GM10266 (cell line): ENCODE data around the gene FAIM2.

ENCODE experiments used
- DNase-seq: peaks from one replicate; pipeline ENCODE4 v3.0.0; 2012; ENCODE audit errors: extremely low spot score
- CTCF ChIP-seq: IDR thresholded peaks from 2 replicates; pipeline ENCODE4 v1.5.1; 2012; ENCODE audit warnings: mild to moderate bottlenecking, low read depth; ENCODE audit not compliant: control insufficient read depth, insufficient read depth; ENCODE audit errors: missing control alignments

The FAIM2 gene

GRCh38 chr12:49943625-49943960 lies 39.9 kb upstream of the FAIM2 start:
- no peak for TF ChIP-seq CTCF
- no peak for DNase-seq

GRCh38 chr12:49942921-49943624 lies 39.4 kb upstream of the FAIM2 start:
- no peak for TF ChIP-seq CTCF
- no peak for DNase-seq

DNA sequence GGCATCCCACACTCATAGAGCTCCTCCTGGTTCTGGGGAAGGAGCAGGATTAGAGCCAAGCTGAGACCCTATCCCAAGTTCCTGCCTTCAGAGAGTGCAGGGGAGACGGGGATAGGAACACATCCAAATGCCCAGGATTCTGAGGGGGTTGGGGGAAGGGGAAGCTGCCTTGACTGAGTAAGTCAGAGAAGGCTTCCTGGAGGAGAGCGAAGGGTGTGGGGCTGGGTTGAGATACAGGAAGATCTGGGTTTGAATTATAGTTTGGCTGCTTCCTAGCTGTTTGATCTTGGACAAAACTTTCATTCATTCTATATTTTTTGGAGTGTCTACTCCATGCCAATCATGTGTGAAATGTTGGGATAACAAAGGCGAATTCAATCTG lies 38.8 kb upstream of the FAIM2 start:
- no peak for TF ChIP-seq CTCF
- no peak for DNase-seq

GRCh38 chr12:49941556-49942511 lies 38.1 kb upstream of the FAIM2 start:
- DNase-seq: no peak
- no peak for TF ChIP-seq CTCF

- no peak for TF ChIP-seq CTCF
- DNase-seq: no peak
These were observed 36.0 kb upstream of the FAIM2 start for GRCh38 chr12:49939707-49940106.

DNA sequence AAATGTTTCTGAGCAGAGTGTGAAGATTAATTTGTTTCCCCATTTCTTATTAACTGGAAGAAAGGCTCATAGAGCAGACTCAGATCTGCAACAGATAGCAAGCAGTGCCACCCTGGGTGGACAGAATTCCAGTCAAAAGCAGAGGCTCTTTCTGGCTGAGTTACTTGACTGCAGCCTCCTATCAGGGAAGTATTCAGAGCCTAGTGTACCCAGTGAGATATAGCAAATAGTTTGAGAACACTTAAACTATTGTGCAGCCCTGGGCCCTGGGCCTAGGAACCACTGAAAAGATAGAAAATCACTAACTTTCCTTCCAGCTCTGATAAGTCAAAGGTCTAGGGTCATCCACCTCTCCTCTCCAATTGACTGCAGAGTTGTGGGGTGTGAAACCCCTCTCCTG lies 35.6 kb upstream of the FAIM2 start:
- no peak for TF ChIP-seq CTCF
- DNase-seq: no peak

- no peak for TF ChIP-seq CTCF
- DNase-seq: no peak
These were observed 34.1 kb upstream of the FAIM2 start for GRCh38 chr12:49937639-49938300.
